ENCODE measurements around the gene TAS1R2. TPM values are rescaled to one million over a fixed set of nuclear protein-coding genes. Genes with fewer than 3 reads are reported as not detected.

TAS1R2 gene
- polyA plus RNA-seq, 2 of the 4 experiments (the other 2 are of a cell fraction): not detected

- 41% methylated on average over 3 of the region's 7 CpGs for WGBS (ENCODE audit: missing lambda C conversion rate)
- DNase-seq (ENCODE audit: low read depth in 1 of 2, low spot score in 1 of 2) (peak in 1 of 2 experiments; percentile 18), ATAC-seq (peak; percentile 41 to 78; a peak in 3 of 6 replicates), FAIRE-seq (no peak)
- H3K4me3 ChIP-seq: no peak overlapping the region
- TF ChIP-seq GATA3 (IDR thresholded peaks at IDR 0.05; ENCODE audit: borderline replicate concordance) (no peak), TFCP2L1 (CRISPR knock-in tag; IDR thresholded peaks at IDR 0.05) (no peak), RFX5 (IDR thresholded peaks at IDR 0.05) (no peak), RCOR1 (IDR thresholded peaks at IDR 0.05; ENCODE audit: low read depth, low read length) (no peak), NPAS2 (CRISPR knock-in tag; IDR thresholded peaks at IDR 0.05; ENCODE audit: borderline replicate concordance) (no peak), MAZ (IDR thresholded peaks at IDR 0.05; ENCODE audit: borderline replicate concordance, low read depth, low read length) (no peak), PHF8 (IDR thresholded peaks at IDR 0.05; ENCODE audit: borderline replicate concordance, low read depth) (no peak), KDM5A (IDR thresholded peaks at IDR 0.05) (no peak), PBX3 (IDR thresholded peaks at IDR 0.05) (no peak), E2F6 (IDR thresholded peaks at IDR 0.05; ENCODE audit: borderline replicate concordance, low read depth) (no peak), USF2 (IDR thresholded peaks at IDR 0.05) (no peak), EP300 (IDR thresholded peaks at IDR 0.05) (no peak), FOSL2 (IDR thresholded peaks at IDR 0.05) (no peak), FOSL2 (CRISPR knock-in tag; IDR thresholded peaks at IDR 0.05) (no peak), RARB (CRISPR knock-in tag; IDR thresholded peaks at IDR 0.05) (no peak), HOXA7 (CRISPR knock-in tag; IDR thresholded peaks at IDR 0.05) (no peak), POLR2AphosphoS2 (conservative IDR thresholded peaks at IDR 0.05; ENCODE audit: low read length) (no peak), RNF2 (IDR thresholded peaks at IDR 0.05; ENCODE audit: borderline replicate concordance, low read depth) (no peak), NFE2L2 (conservative IDR thresholded peaks at IDR 0.05; ENCODE audit: low read length) (no peak), RAD21 (conservative IDR thresholded peaks at IDR 0.05 in 1 of 2, IDR thresholded peaks at IDR 0.05 in 1 of 2) (no peak)
- peaks cover 5% of the 10 kb centered on the region; the same call in 1 of the 3 replicates for H3K4me1 ChIP-seq
- CTCF ChIA-PET: interaction anchor here (1.0 to 1.7 kb wide), 3 partner anchors 8 to 125 kb away, joined by 3 to 6 read pairs (median 5); no protein-coding TSS in a partner anchor
- no peak overlapping the region for H3K4me2 ChIP-seq
- POLR2A ChIA-PET: no interaction called here
- no peak overlapping the region for H3K27ac ChIP-seq
- H3K9me3 ChIP-seq: no peaks in the 10 kb centered on the region
These were observed 53.3 kb downstream of the TAS1R2 start for GRCh38 chr1:18805925-18806849.

- Histone ChIP-seq H3K4me3 (no peak overlapping the region), H3K9me3 (no peaks in the 10 kb centered on the region), H3K4me2 (no peak overlapping the region), H3K4me1 (peaks cover 5% of the 10 kb centered on the region; the same call in 1 of the 3 replicates), H3K27ac (no peak overlapping the region)
- FAIRE-seq: no peak
- no peak for DNase-seq (ENCODE audit: low read depth in 1 of 2, low spot score in 1 of 2)
- ATAC-seq: no peak
- TF ChIP-seq POLR2A (IDR thresholded peaks at IDR 0.05; ENCODE audit: low read length) (no peak), CBX8 (IDR thresholded peaks at IDR 0.05) (no peak), FOXS1 (CRISPR knock-in tag; IDR thresholded peaks at IDR 0.05) (no peak), FOSL2 (IDR thresholded peaks at IDR 0.05) (no peak), FOSL2 (CRISPR knock-in tag; IDR thresholded peaks at IDR 0.05) (no peak)
- WGBS (ENCODE audit: missing lambda C conversion rate): 85% methylated on average over 11 of the region's 15 CpGs
- ChIA-PET CTCF (interaction anchor here (0.8 to 1.7 kb wide), 4 partner anchors 9 to 208 kb away, joined by 3 to 6 read pairs (median 4); no protein-coding TSS in a partner anchor), POLR2A (no interaction called here)
These were observed 54.1 kb downstream of the TAS1R2 start for GRCh38 chr1:18805150-18805879.

Measured in A549 (cell line).